Spleen (tissue), 7 donors: ENCODE measurements around the gene GABBR2.

ENCODE experiments used
- POLR2A ChIP-seq, 3 donors: fragments of 450-650 bp; IDR thresholded peaks; one replicate each; pipeline ENCODE4 v1.5.1; 2017; ENCODE audit warnings: antibody characterized with exemption in 3 of 3, mild to moderate bottlenecking in 1 of 3
- TF ChIP-seq, protein P1 (sequence below), 11 experiments: fragments of 200-600 bp in 7 of 11; fragments of 450-650 bp in 4 of 11; sonication (generic) in 4 of 11; IDR thresholded peaks in 8 of 11; conservative IDR thresholded peaks in 3 of 11; 1 replicate in 7 of 11; 2 replicates in 4 of 11; pipeline versions ENCODE4 v1.4.0 to v1.8.0; 2016 to 2021; ENCODE audit warnings: antibody characterized with exemption in 11 of 11, inconsistent platforms in 4 of 11, mild to moderate bottlenecking in 1 of 11
- donor health status: DM: no; HTN: no; CAD: no; lungs with moderate emphysema.
- donor health status: DM: no; HTN: no; CAD: no.
- donor health status: DM: no; HTN: no; CAD: no.

DNA sequence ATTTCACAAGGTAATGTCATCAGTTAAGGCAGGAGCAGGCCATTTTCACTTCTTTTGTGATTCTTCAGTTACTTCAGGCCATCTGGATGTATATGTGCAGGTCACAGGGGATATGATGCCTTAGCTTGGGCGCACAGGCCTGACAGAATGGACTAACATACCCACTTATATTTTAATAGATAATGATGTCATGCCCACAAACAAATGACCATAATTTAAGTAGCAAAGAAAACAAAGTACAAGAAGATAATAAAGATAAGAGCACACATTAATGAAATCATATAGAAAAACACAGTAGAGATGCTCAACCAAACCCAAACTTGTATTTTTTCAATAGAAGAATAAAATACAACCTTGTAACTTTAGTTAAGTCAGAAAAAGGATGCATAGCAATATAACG lies 433.6 kb downstream of the GABBR2 start:
- TF ChIP-seq, protein P1, sequence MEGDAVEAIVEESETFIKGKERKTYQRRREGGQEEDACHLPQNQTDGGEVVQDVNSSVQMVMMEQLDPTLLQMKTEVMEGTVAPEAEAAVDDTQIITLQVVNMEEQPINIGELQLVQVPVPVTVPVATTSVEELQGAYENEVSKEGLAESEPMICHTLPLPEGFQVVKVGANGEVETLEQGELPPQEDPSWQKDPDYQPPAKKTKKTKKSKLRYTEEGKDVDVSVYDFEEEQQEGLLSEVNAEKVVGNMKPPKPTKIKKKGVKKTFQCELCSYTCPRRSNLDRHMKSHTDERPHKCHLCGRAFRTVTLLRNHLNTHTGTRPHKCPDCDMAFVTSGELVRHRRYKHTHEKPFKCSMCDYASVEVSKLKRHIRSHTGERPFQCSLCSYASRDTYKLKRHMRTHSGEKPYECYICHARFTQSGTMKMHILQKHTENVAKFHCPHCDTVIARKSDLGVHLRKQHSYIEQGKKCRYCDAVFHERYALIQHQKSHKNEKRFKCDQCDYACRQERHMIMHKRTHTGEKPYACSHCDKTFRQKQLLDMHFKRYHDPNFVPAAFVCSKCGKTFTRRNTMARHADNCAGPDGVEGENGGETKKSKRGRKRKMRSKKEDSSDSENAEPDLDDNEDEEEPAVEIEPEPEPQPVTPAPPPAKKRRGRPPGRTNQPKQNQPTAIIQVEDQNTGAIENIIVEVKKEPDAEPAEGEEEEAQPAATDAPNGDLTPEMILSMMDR (IDR thresholded peaks at IDR 0.05 in 8 of 11, conservative IDR thresholded peaks at IDR 0.05 in 3 of 11), result no peak
- no peak for TF ChIP-seq POLR2A (IDR thresholded peaks at IDR 0.05)
